Activated CD4-positive, alpha-beta memory T cell treated with anti-CD3 and anti-CD28 coated beads for 36 hours (primary cell): ENCODE data around the gene RAB42. TPM values are rescaled to one million over a fixed set of nuclear protein-coding genes. Genes with fewer than 3 reads are reported as not detected.

Source experiments
- CTCF ChIA-PET: fragments of 350-600 bp; sonication (Branson Sonifier 250); formaldehyde crosslinking; loops from one replicate; lab custom pipeline; 2021; ENCODE audit warnings: antibody characterized with exemption, inconsistent platforms; lab: Charles Lee
- POLR2A ChIA-PET: fragments of 350-600 bp; sonication (Branson Sonifier 250); formaldehyde crosslinking; loops from one replicate; lab custom pipeline; 2021; ENCODE audit warnings: antibody characterized with exemption; lab: Charles Lee
- DNase-seq: peaks from one replicate; pipeline ENCODE4 v3.0.0-alpha.2; 2020
- H3K27ac Mint-ChIP-seq: one replicate; pipeline ENCODE4 v1.8.0; 2021; ENCODE audit warnings: mixed read lengths
- H3K27me3 Mint-ChIP-seq: one replicate; pipeline ENCODE4 v1.8.0; 2021; ENCODE audit warnings: mixed read lengths
- H3K36me3 Mint-ChIP-seq: one replicate; pipeline ENCODE4 v1.8.0; 2021; ENCODE audit warnings: mixed read lengths
- H3K4me1 Mint-ChIP-seq: one replicate; pipeline ENCODE4 v1.8.0; 2021; ENCODE audit warnings: low read depth, mixed read lengths
- H3K4me3 Mint-ChIP-seq: one replicate; pipeline ENCODE4 v1.8.0; 2021; ENCODE audit warnings: mild to moderate bottlenecking, mixed read lengths
- H3K9me3 Mint-ChIP-seq: one replicate; pipeline ENCODE4 v1.8.0; 2021; ENCODE audit warnings: mixed read lengths
- intact Hi-C: fragments of 100-400 bp; cut with micrococcal nuclease; formaldehyde crosslinking; loops from one replicate; pipeline ENCODE4 v1.15.1; 2023
- total RNA-seq, 2 experiments: library from RNA; stranded (reverse); gene quantifications; one replicate each; pipeline ENCODE4 v1.2.3, GENCODE V29; 2021

Gene RAB42
- total RNA-seq, result not detected

GRCh38 chr1:28591708-28592320 is at the start of gene RAB42:
RAB42 (plus strand) TSS chr1:28592265; CDS start chr1:28592512, 247 bp downstream.
- intact Hi-C loops, result no loop called here
- peak; percentile 18 for DNase-seq
- Mint-ChIP-seq H3K9me3 (no peaks in the 10 kb centered on the region), H3K4me3 (peak within 1 kb of the TSS; percentile 67), H3K36me3 (peaks cover 3% of the 10 kb centered on the region), H3K27ac (no peak within 1 kb of the TSS), H3K4me1 (peaks cover 5% of the 10 kb centered on the region), H3K27me3 (peaks cover 5% of the 10 kb centered on the region)
- POLR2A ChIA-PET, result interaction anchor here (1.0 to 1.9 kb wide), 2 partner anchors 10 to 56 kb away, joined by 3 to 8 read pairs; no protein-coding TSS in a partner anchor
- CTCF ChIA-PET, result no interaction called here

- Mint-ChIP-seq H3K27me3 (no peaks in the 10 kb centered on the region), H3K4me1 (no peaks in the 10 kb centered on the region), H3K36me3 (no peaks in the 10 kb centered on the region), H3K4me3 (no peak overlapping the region), H3K9me3 (no peaks in the 10 kb centered on the region), H3K27ac (no peak overlapping the region)
- no peak for DNase-seq
- intact Hi-C loops, result no loop called here
- POLR2A ChIA-PET, result interaction anchor here (0.5 to 1.8 kb wide), 2 partner anchors 36 to 88 kb away, joined by 3 to 6 read pairs; no protein-coding TSS in a partner anchor
- CTCF ChIA-PET, result no interaction called here
These were observed 46.8 kb upstream of the RAB42 start for GRCh38 chr1:28545246-28545628.

- DNase-seq, result no peak
- no peaks in the 10 kb centered on the region for H3K27me3 Mint-ChIP-seq
- no peak overlapping the region for H3K27ac Mint-ChIP-seq
- intact Hi-C loops, result no loop called here
- no peaks in the 10 kb centered on the region for H3K9me3 Mint-ChIP-seq
- no peak overlapping the region for H3K4me3 Mint-ChIP-seq
- POLR2A ChIA-PET, result no interaction called here
- H3K4me1 Mint-ChIP-seq, result peaks cover 3% of the 10 kb centered on the region
- CTCF ChIA-PET, result no interaction called here
- peaks cover 3% of the 10 kb centered on the region for H3K36me3 Mint-ChIP-seq
These were observed 43.7 kb upstream of the RAB42 start for GRCh38 chr1:28548318-28548717.

DNA sequence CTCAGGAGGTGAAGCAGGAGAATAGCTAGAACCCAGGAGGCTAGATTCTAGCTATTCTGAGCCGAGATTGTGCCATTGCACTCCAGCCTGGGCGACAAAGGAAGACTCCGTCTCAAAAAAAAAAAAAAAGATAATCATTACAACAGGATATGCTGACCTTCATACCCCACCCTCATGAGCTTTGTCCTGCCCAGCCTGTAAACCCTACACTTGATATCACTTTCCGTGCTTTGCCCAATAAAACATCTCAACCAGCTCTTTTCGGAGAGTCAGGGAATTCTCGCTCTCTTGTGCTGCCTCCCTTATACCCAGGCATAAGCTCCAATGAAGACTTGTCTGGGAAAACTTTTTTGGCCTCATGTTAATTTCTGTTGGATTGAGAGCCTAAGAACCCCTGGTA is 40.7 kb upstream of the RAB42 start:
- intact Hi-C loops, result loop anchor here (10.0 kb wide), 1 partner anchor 93 kb away; the partner anchor contains the start of genes RNU11 and TAF12
- no peak overlapping the region for H3K4me3 Mint-ChIP-seq
- H3K9me3 Mint-ChIP-seq, result no peaks in the 10 kb centered on the region
- POLR2A ChIA-PET, result interaction anchor here (4.5 kb wide), 1 partner anchor 29 kb away, joined by 86 read pairs; no protein-coding TSS in a partner anchor
- peaks cover 17% of the 10 kb centered on the region for H3K4me1 Mint-ChIP-seq
- H3K36me3 Mint-ChIP-seq, result peaks cover 13% of the 10 kb centered on the region
- no peaks in the 10 kb centered on the region for H3K27me3 Mint-ChIP-seq
- no peak for DNase-seq
- CTCF ChIA-PET, result interaction anchor here (0.7 to 3.3 kb wide), 3 partner anchors 34 to 193 kb away, joined by 4 to 14 read pairs (median 4); no protein-coding TSS in a partner anchor
- H3K27ac Mint-ChIP-seq, result peak overlapping the region; percentile 96

- H3K4me3 Mint-ChIP-seq, result peak within 1 kb of the TSS; percentile 98
- H3K27me3 Mint-ChIP-seq, result no peaks in the 10 kb centered on the region
- CTCF ChIA-PET, result interaction anchor here (1.1 to 3.3 kb wide), 7 partner anchors 10 to 324 kb away, joined by 3 to 14 read pairs (median 4); no protein-coding TSS in a partner anchor
- peaks cover 17% of the 10 kb centered on the region for H3K36me3 Mint-ChIP-seq
- H3K4me1 Mint-ChIP-seq, result peaks cover 17% of the 10 kb centered on the region
- peak; percentile 99 for DNase-seq
- H3K9me3 Mint-ChIP-seq, result no peaks in the 10 kb centered on the region
- H3K27ac Mint-ChIP-seq, result peak within 1 kb of the TSS; percentile 96
- intact Hi-C loops, result loop anchor here (1.0 to 10.0 kb wide), 4 partner anchors 28 to 224 kb away; partner anchors contain the start of genes MED18, RNU11 and TAF12
- POLR2A ChIA-PET, result interaction anchor here (0.8 to 4.5 kb wide), 13 partner anchors 10 to 184 kb away, joined by 3 to 86 read pairs (median 5); partner anchors contain the start of genes GMEB1, RCC1, RNU11 and TAF12
These were observed 39.1 kb upstream of the RAB42 start, which contains the start of gene TRNAU1AP for GRCh38 chr1:28552758-28553663. TRNAU1AP (plus strand) TSS chr1:28553085; CDS start chr1:28553111, 26 bp downstream.

DNA sequence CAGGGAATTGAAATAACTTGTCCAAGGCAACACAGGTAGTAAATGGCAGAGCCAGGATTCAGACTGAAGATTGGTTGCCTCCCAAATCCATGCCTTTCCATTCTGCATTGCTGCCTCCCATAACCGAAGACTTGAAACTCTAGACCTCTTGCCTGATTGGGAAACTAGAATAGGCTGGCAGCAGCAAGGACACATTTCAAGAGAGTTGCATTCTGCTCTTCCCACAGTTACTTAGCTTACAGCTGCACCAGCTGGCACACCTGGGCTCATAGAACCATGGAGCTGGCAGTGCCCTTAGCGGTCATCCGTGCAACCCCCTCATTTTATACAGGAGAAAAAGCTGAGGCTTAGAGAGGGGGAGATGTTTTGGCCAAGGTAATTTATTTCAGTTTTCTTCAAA is 31.2 kb upstream of the RAB42 start:
- intact Hi-C loops, result no loop called here
- ChIA-PET POLR2A (no interaction called here), CTCF (no interaction called here)
- no peak overlapping the region for H3K4me3 Mint-ChIP-seq
- H3K4me1 Mint-ChIP-seq, result no peaks in the 10 kb centered on the region
- H3K36me3 Mint-ChIP-seq, result peaks cover 36% of the 10 kb centered on the region
- no peaks in the 10 kb centered on the region for H3K9me3 Mint-ChIP-seq
- no peaks in the 10 kb centered on the region for H3K27me3 Mint-ChIP-seq
- no peak for DNase-seq
- H3K27ac Mint-ChIP-seq, result no peak overlapping the region

DNA sequence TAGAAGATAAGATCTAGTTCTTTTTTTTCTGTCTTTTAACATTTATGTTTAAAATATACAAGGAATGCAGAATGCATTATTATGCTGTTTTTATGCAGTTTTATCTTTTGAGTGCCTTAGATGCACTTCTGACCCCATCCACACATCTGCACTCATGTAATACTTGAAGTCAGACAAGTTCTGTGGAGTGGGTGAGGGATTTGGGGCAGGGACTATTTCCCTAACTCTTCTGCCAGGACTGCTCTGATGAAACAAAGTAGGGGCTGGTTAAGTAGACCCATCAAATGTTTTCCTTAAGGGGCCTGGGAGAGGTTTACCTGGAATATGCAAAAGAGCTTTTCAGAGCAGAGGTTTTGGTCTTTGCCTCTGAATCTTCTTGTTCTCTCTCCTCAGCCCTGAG is 27.8 kb upstream of the RAB42 start:
- no peaks in the 10 kb centered on the region for H3K27me3 Mint-ChIP-seq
- no peak overlapping the region for H3K27ac Mint-ChIP-seq
- no peaks in the 10 kb centered on the region for H3K4me1 Mint-ChIP-seq
- H3K36me3 Mint-ChIP-seq, result peaks cover 44% of the 10 kb centered on the region
- ChIA-PET POLR2A (interaction anchor here (0.6 to 1.0 kb wide), 2 partner anchors 18 to 240 kb away, joined by 3 read pairs; no protein-coding TSS in a partner anchor), CTCF (no interaction called here)
- no peak overlapping the region for H3K4me3 Mint-ChIP-seq
- no peaks in the 10 kb centered on the region for H3K9me3 Mint-ChIP-seq
- DNase-seq, result no peak
- intact Hi-C loops, result no loop called here

GRCh38 chr1:28565040-28565439 is 27.0 kb upstream of the RAB42 start:
- Mint-ChIP-seq H3K36me3 (peaks cover 40% of the 10 kb centered on the region), H3K27ac (no peak overlapping the region), H3K4me1 (no peaks in the 10 kb centered on the region), H3K4me3 (no peak overlapping the region), H3K9me3 (no peaks in the 10 kb centered on the region), H3K27me3 (no peaks in the 10 kb centered on the region)
- intact Hi-C loops, result no loop called here
- ChIA-PET POLR2A (interaction anchor here (0.6 to 1.0 kb wide), 3 partner anchors 17 to 386 kb away, joined by 3 read pairs; no protein-coding TSS in a partner anchor), CTCF (no interaction called here)
- no peak for DNase-seq

GRCh38 chr1:28565726-28566125 is 26.3 kb upstream of the RAB42 start:
- Mint-ChIP-seq H3K36me3 (peaks cover 35% of the 10 kb centered on the region), H3K9me3 (no peaks in the 10 kb centered on the region), H3K4me3 (no peak overlapping the region), H3K27ac (no peak overlapping the region), H3K27me3 (no peaks in the 10 kb centered on the region), H3K4me1 (no peaks in the 10 kb centered on the region)
- no peak for DNase-seq
- intact Hi-C loops, result no loop called here
- ChIA-PET POLR2A (interaction anchor here (0.6 kb wide), 1 partner anchor 180 kb away, joined by 3 read pairs; no protein-coding TSS in a partner anchor), CTCF (no interaction called here)

DNA sequence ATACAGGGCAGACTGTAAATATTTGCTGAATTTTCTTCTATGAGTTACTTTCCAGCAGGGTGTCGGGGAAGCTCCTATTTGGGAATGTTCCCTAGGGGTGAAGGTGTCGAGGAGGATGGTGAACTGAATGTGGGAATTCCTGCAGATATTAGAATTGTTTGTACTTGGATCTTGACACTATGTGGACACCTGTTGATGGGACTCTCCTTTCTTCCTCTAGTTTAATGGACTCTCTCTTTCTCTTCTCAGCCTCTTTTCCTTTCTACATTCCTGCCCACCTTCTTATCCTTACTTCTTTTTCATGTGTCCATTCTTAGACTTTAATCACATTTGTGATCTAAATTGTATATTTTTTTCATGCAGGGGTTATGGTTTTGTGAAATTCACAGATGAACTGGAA is 25.1 kb upstream of the RAB42 start:
- DNase-seq, result no peak
- H3K36me3 Mint-ChIP-seq, result peaks cover 33% of the 10 kb centered on the region
- H3K27me3 Mint-ChIP-seq, result no peaks in the 10 kb centered on the region
- H3K4me1 Mint-ChIP-seq, result no peaks in the 10 kb centered on the region
- no peaks in the 10 kb centered on the region for H3K9me3 Mint-ChIP-seq
- H3K27ac Mint-ChIP-seq, result no peak overlapping the region
- POLR2A ChIA-PET, result interaction anchor here (0.5 to 0.8 kb wide), 2 partner anchors 14 to 15 kb away, joined by 3 to 4 read pairs; partner anchors contain the start of gene TRNAU1AP
- intact Hi-C loops, result no loop called here
- CTCF ChIA-PET, result no interaction called here
- no peak overlapping the region for H3K4me3 Mint-ChIP-seq

DNA sequence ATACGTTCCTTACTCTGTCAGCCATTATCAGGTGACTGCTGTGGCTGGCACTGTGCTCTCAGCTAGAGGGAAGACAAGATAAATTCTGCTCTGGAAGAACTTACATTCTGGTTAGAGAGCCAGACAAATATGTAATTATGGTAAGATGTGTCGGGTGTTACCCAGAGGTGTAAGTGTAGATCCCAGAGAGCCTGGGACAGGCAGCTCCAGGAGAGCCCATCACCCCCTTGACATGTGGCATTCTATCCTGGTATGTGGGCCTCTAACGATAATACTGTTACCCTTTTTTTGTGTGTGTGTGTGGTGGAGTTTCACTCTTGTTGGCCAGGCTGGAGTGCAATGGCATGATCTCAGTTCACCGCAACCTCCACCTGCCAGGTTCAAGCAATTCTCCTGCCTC is 20.2 kb upstream of the RAB42 start:
- Mint-ChIP-seq H3K36me3 (peaks cover 22% of the 10 kb centered on the region), H3K27ac (no peak overlapping the region), H3K4me3 (no peak overlapping the region), H3K27me3 (no peaks in the 10 kb centered on the region), H3K4me1 (no peaks in the 10 kb centered on the region), H3K9me3 (no peaks in the 10 kb centered on the region)
- ChIA-PET CTCF (interaction anchor here (0.6 kb wide), 1 partner anchor 81 kb away, joined by 3 read pairs; no protein-coding TSS in a partner anchor), POLR2A (interaction anchor here (0.7 to 3.3 kb wide), 3 partner anchors 8 to 18 kb away, joined by 3 to 9 read pairs (median 3); no protein-coding TSS in a partner anchor)
- no peak for DNase-seq
- intact Hi-C loops, result no loop called here
